Upper lobe of left lung (tissue), 6 donors: ENCODE results near the gene CTNNA1. TPM values are rescaled to one million over a fixed set of nuclear protein-coding genes. Genes with fewer than 3 reads are reported as not detected.
"Not testable (repeated sequence)": the region's sequence is repeated elsewhere in the genome, so short reads cannot be mapped to it uniquely, and the experiment has no call there.

Experiments
- ATAC-seq, 2 donors: fragments of 200-7000 bp; cut with Tn5 transposase; one replicate each; pipeline ENCODE4 v1.9.1; 2022; ENCODE audit warnings: mild to moderate bottlenecking in 2 of 2, moderate library complexity in 2 of 2; ENCODE audit not compliant: low FRiP score in 2 of 2
- DNase-seq, 2 donors: peaks; one replicate each; pipeline ENCODE4 v3.0.0-alpha.2; 2019 to 2020
- H3K27ac ChIP-seq, 4 donors: fragments of 200-600 bp; sonication (generic); one replicate each; pipeline ENCODE4 v1.5.1; 2016 to 2019
- H3K27me3 ChIP-seq, 4 donors: fragments of 200-600 bp; sonication (generic); one replicate each; pipeline ENCODE4 v1.5.1; 2017 to 2019
- H3K36me3 ChIP-seq, 4 donors: fragments of 200-600 bp; sonication (generic); one replicate each; pipeline ENCODE4 v1.5.1; 2016 to 2019
- H3K4me1 ChIP-seq, 4 donors: fragments of 200-600 bp; sonication (generic); one replicate each; pipeline ENCODE4 v1.5.1; 2018 to 2019
- H3K4me3 ChIP-seq, 4 donors: fragments of 200-600 bp; sonication (generic); one replicate each; pipeline ENCODE4 v1.5.1; 2017 to 2019; ENCODE audit warnings: mild to moderate bottlenecking in 2 of 4, moderate library complexity in 1 of 4
- H3K9me3 ChIP-seq, 4 donors: fragments of 200-600 bp; sonication (generic); one replicate each; pipeline ENCODE4 v1.5.1; 2018 to 2019
- CTCF ChIP-seq, 6 experiments: fragments of 450-650 bp in 4 of 6; fragments of 200-600 bp in 2 of 6; sonication (generic) in 2 of 6; IDR thresholded peaks; one replicate each; pipeline ENCODE4 v1.5.1; 2016 to 2019; ENCODE audit warnings: antibody characterized with exemption in 6 of 6
- EP300 ChIP-seq, 4 donors: sonication (generic); formaldehyde crosslinking; IDR thresholded peaks; one replicate each; pipeline ENCODE4 v1.5.1; 2017; ENCODE audit warnings: antibody characterized with exemption in 4 of 4, control low read depth in 2 of 4
- POLR2A ChIP-seq, 4 donors: fragments of 450-650 bp; IDR thresholded peaks; one replicate each; pipeline ENCODE4 v1.5.1; 2016 to 2017; ENCODE audit warnings: antibody characterized with exemption in 4 of 4, mild to moderate bottlenecking in 2 of 4
- POLR2AphosphoS5 ChIP-seq, 2 donors: sonication (generic); formaldehyde crosslinking; IDR thresholded peaks; one replicate each; pipeline ENCODE4 v1.5.1; 2017; ENCODE audit warnings: antibody characterized with exemption in 2 of 2
- WGBS, 2 donors: methylation state at CpG; one replicate each; pipeline ENCODE4 v1.1.5; 2017 to 2018; 5-methylcytosine and 5-hydroxymethylcytosine counted together
- total RNA-seq, 6 donors: library from RNA; depleted of rRNA in 4 of 6; stranded (reverse); fragments of >200 nt in 4 of 6; gene quantifications; one replicate each; pipeline versions ENCODE4 v1.1.0 to v1.2.1, GENCODE V29; 2016 to 2021
- donor health status: DM: no; HTN: no; CAD: no; lungs with moderate emphysema.
- donor health status: DM: no; HTN: yes; CAD: no; lungs with severe emphysema.

CTNNA1 gene
- total RNA-seq, 6 donors from 2014 or later = 352 to 505 (median 415) TPM

- peak; percentile 24 to 63 for ATAC-seq
- peak overlapping the region in 2 of 4 donors; percentile 28 to 42 for H3K27ac ChIP-seq
These were observed 28.6 kb upstream of the CTNNA1 start for GRCh38 chr5:138724470-138725146.

GRCh38 chr5:138725153-138725817 lies 27.9 kb upstream of the CTNNA1 start:
- Histone ChIP-seq H3K4me1 (peaks cover 6 to 18% (median 8%) of the 10 kb centered on the region in 4 donors), H3K9me3 (no peaks in the 10 kb centered on the region), H3K36me3 (no peaks in the 10 kb centered on the region), H3K27me3 (no peaks in the 10 kb centered on the region), H3K4me3 (no peak overlapping the region), H3K27ac (peak overlapping the region; percentile 20 to 53 (median 28))
- DNase-seq (peak in 1 of 2 donors; percentile 65), ATAC-seq (peak; percentile 59 to 60)
- peak in 3 of 6 experiments; percentile 18 to 39 (median 29) for TF ChIP-seq CTCF (IDR thresholded peaks at IDR 0.05)
- no peak for TF ChIP-seq POLR2AphosphoS5 (IDR thresholded peaks at IDR 0.05)
- no peak for TF ChIP-seq EP300 (IDR thresholded peaks at IDR 0.05)
- TF ChIP-seq POLR2A (IDR thresholded peaks at IDR 0.05) = no peak
- 69 to 70% methylated on average over 12 of the region's 12 CpGs for WGBS, 2 donors

More at GRCh38 chr5:138724470-138725146, 28.6 kb upstream of the CTNNA1 start:
- peak in 1 of 2 donors; percentile 29 for DNase-seq
- TF ChIP-seq POLR2AphosphoS5 (IDR thresholded peaks at IDR 0.05) = no peak
- Histone ChIP-seq H3K27me3 (no peaks in the 10 kb centered on the region), H3K4me1 (peaks cover 6 to 18% (median 8%) of the 10 kb centered on the region in 4 donors), H3K9me3 (no peaks in the 10 kb centered on the region), H3K4me3 (no peak overlapping the region), H3K36me3 (no peaks in the 10 kb centered on the region)
- whole genome bisulfite sequencing, 2 donors = 63 to 67% methylated on average over 4 to 5 of the region's 5 CpGs

DNA sequence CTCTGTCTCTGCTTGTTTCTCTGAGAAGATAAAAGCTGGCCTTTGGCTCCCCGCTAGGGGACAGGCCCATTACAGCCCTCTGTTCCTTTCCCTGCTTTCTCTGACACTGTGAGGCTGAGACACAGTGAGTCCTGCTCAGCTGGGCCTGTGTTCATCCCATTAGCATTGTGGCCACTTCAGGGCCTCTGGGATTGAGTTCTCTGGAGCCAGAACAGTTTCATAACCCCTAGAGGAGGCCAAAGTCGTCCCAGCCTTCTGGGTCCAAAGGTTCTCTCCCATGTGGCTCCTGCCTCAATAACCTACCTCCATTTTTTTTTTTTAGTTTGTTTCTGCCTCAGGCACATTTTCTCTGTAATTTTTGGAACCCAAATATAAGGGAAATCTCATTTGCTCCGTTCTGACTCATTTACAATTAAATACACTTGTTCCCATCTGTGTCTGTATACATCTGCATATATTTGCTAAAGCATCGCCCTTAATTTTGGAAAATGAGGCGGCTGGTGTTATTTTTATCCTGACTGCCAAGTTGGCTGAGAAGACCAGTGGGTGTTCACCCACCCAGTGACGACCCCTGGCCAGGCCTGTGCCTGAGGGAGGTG lies 27.3 kb upstream of the CTNNA1 start:
- no peak overlapping the region for H3K4me3 ChIP-seq
- WGBS, 2 donors = 82 to 87% methylated on average over 6 of the region's 6 CpGs
- H3K27me3 ChIP-seq = no peaks in the 10 kb centered on the region
- H3K27ac ChIP-seq = peak overlapping the region; percentile 20 to 53 (median 28)
- TF ChIP-seq CTCF (IDR thresholded peaks at IDR 0.05) = no peak
- no peak for TF ChIP-seq EP300 (IDR thresholded peaks at IDR 0.05)
- no peak for TF ChIP-seq POLR2A (IDR thresholded peaks at IDR 0.05)
- TF ChIP-seq POLR2AphosphoS5 (IDR thresholded peaks at IDR 0.05) = no peak
- peaks cover 6 to 18% (median 8%) of the 10 kb centered on the region in 4 donors for H3K4me1 ChIP-seq
- ATAC-seq = peak; percentile 30 to 49
- no peaks in the 10 kb centered on the region for H3K9me3 ChIP-seq
- DNase-seq = no peak
- H3K36me3 ChIP-seq = no peaks in the 10 kb centered on the region

DNA sequence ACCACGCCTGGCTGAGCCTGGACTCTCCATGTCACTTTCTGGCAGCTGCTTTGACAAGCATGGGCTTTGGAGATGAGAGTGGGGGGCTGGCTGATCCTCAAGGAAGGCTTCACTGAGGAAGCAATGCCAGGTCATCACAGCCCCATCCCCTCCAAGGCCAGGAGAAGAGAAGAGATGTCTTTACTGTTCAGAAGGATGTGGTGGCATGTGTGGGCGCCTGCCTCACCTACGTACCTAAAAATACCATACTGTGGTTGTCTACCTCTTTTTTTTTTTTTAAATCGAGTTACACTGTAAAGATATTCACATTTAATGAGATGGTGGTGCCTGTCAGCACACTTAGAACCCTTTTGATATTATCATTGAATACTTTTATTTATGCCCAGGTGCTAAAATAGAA lies 26.4 kb upstream of the CTNNA1 start:
- DNase-seq = no peak
- Histone ChIP-seq H3K27ac (no peak overlapping the region), H3K36me3 (no peaks in the 10 kb centered on the region), H3K4me1 (peaks cover 6 to 18% (median 8%) of the 10 kb centered on the region in 4 donors), H3K4me3 (no peak overlapping the region), H3K27me3 (no peaks in the 10 kb centered on the region), H3K9me3 (no peaks in the 10 kb centered on the region)
- ATAC-seq = no peak
- TF ChIP-seq CTCF (IDR thresholded peaks at IDR 0.05) = no peak
- no peak for TF ChIP-seq EP300 (IDR thresholded peaks at IDR 0.05)
- TF ChIP-seq POLR2AphosphoS5 (IDR thresholded peaks at IDR 0.05) = no peak
- no peak for TF ChIP-seq POLR2A (IDR thresholded peaks at IDR 0.05)
- 81 to 85% methylated on average over 4 of the region's 4 CpGs for WGBS, 2 donors

DNA sequence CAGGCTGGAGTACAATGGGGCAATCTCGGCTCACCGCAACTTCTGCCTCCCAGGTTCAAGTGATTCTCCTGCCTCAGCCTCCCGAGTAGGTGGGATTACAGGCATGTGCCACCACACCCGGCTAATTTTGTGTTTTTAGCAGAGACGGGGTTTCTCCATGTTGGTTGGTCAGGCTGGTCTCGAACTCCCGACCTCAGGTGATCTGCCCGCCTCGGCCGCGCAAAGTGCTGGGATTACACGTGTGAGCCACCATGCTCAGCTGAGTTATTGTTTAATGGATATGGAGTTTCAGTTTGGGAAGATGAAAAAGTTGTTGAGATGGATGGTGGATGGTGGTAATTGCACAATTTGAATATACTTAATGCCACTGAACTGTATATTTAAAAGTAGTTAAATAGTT lies 22.7 kb upstream of the CTNNA1 start:
- 89 to 97% methylated on average over 12 of the region's 12 CpGs for WGBS, 2 donors
- not testable (repeated sequence) for H3K27me3 ChIP-seq, H3K36me3 ChIP-seq, H3K27ac ChIP-seq, H3K4me1 ChIP-seq, ATAC-seq, H3K9me3 ChIP-seq, H3K4me3 ChIP-seq
- DNase-seq = peak in 1 of 2 donors; percentile 35
